NCI-H510A treated with DMSO at 0.1 percent for 48 hours (cell line): ENCODE data around the gene NFIX.
A peak's percentile ranks its signal among the peaks of the same experiment; 100 is the strongest.

Experiments used
- DNase-seq: peaks from one replicate; lab custom pipeline; 2025; lab: John Stamatoyannopoulos, UW

The NFIX gene

GRCh38 chr19:13073263-13073662 is 78.0 kb downstream of the NFIX start:
- no peak for DNase-seq

GRCh38 chr19:13074378-13074777 is 79.1 kb downstream of the NFIX start:
- DNase-seq, result no peak

GRCh38 chr19:13076320-13076719 is 81.0 kb downstream of the NFIX start:
- no peak for DNase-seq

GRCh38 chr19:13076787-13077186 is 81.5 kb downstream of the NFIX start:
- DNase-seq, result no peak

- DNase-seq, result peak; percentile 31
Observed at GRCh38 chr19:13077240-13077639, 82.0 kb downstream of the NFIX start.

GRCh38 chr19:13078381-13078780 is 83.1 kb downstream of the NFIX start:
- DNase-seq, result no peak

- DNase-seq, result no peak
Observed at GRCh38 chr19:13078897-13079541, 83.7 kb downstream of the NFIX start.

GRCh38 chr19:13079542-13079986 is 84.3 kb downstream of the NFIX start:
- DNase-seq, result no peak

GRCh38 chr19:13082192-13083007 is 87.1 kb downstream of the NFIX start:
- peak; percentile 78 for DNase-seq

- no peak for DNase-seq
Observed at GRCh38 chr19:13083008-13083404, 87.7 kb downstream of the NFIX start.

- DNase-seq, result no peak
Observed at GRCh38 chr19:13083627-13084026, 88.4 kb downstream of the NFIX start.

GRCh38 chr19:13085666-13086065 is 90.4 kb downstream of the NFIX start:
- peak; percentile 40 for DNase-seq

- no peak for DNase-seq
Observed at GRCh38 chr19:13086341-13086740, 91.1 kb downstream of the NFIX start.

- DNase-seq, result no peak
Observed at GRCh38 chr19:13087295-13087694, 92.0 kb downstream of the NFIX start.

GRCh38 chr19:13087795-13088537 is 92.7 kb downstream of the NFIX start:
- no peak for DNase-seq

GRCh38 chr19:13089139-13089856 is 94.0 kb downstream of the NFIX start:
- no peak for DNase-seq

- DNase-seq, result no peak
Observed at GRCh38 chr19:13089857-13090507, 94.7 kb downstream of the NFIX start.

GRCh38 chr19:13090511-13091231 is 95.4 kb downstream of the NFIX start:
- no peak for DNase-seq

- no peak for DNase-seq
Observed at GRCh38 chr19:13091400-13092157, 96.3 kb downstream of the NFIX start.

GRCh38 chr19:13092158-13092543 is 96.9 kb downstream of the NFIX start:
- DNase-seq, result no peak
